HL-60/S4 treated with retinoic acid at 250 ng/mL for 4 days and 3 days (cell line): ENCODE data around the gene GALM.
"Not testable (repeated sequence)": the region's sequence is repeated elsewhere in the genome, so short reads cannot be mapped to it uniquely, and the experiment has no call there.

Source experiments
- in situ Hi-C: fragments of 300-500 bp; cut with MboI; formaldehyde crosslinking; loops from 2 replicates; pipeline ENCODE4 v1.7.0; 2022; ENCODE audit warnings: low sequenced_read_pairs

The GALM gene

DNA sequence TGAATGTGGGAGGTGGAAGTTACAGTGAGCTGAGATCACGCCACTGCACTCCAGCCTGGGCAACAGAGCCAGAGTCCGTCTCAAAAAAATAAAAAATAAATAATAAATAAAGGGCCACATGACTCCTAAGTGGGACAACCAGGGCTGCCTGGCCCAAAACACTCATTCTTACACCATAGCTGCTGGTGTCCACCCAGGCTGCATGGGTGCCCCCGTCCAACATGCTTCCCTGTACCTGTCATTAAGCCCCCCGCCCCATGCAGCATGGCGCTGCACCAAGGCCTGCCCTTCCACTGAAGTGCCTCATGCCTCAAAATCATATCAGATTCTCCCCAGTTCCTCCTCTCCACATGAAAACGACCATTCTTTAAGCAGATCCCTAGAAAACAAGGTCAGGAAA, 10.8 kb downstream of the GALM start:
- in situ Hi-C loops = no loop called here

DNA sequence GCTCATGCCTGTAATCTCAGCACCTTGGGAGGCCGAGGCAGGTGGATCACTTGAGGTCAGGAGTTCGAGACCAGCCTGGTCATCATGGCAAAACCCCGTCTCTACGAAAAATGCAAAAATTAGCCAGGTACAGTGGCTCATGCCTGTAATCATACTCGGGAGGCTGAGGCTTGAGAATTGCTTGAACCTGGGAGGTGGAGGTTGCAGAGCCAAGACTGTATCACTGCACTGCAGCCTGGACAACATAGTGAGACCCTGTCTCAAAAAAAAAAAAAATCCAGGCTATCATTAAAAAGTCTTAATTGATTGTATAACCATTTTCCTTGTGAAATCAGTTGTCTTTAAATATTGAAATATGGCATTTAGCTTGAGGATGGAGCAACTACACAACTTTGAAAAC, 15.0 kb downstream of the GALM start:
- in situ Hi-C loops = not testable (repeated sequence)

DNA sequence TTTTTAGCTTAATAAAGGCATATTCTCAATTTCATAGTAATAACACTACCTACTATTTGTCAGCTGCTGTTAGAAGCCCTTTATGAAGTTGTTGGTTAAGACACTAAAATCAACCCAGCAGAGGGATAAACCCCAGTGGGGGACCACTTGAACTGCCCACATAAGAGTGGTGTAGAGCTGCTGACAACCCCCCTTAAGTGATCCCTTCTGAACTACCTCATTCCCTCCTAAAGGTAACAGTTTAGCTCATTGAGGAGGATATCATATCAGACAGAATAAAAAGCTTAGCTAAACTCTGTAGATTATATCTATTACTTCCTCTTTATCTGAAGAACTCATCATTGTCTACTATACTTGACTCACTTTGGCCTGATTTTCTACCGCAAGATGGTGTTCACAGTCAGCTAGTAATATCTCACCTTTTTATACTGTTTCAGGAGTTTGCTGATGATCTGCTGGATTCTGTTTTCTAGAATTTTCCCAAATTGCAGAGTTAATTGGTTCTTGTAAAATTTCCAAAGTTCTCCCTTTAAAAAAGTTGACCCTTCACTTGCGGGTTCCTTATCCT, 16.2 kb downstream of the GALM start:
- in situ Hi-C loops = no loop called here

DNA sequence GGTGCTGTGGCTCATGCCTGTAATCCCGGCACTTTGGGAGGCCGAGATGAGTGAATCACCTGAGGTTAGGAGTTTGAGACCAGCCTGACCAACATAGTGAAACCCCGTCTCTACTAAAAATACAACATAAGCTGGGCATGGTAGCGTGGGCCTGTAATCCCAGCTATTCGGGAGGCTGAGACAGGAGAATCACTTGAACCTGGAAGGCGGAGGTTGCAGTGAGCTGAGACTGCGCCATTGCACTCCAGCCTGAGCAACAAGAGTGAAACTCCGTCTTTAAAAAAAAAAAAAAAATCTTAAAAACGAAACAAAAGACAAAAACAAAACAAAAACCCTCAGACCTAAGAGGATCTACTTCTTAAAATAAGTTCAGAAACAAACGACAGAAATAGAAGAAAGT, 16.7 kb downstream of the GALM start:
- in situ Hi-C loops = not testable (repeated sequence)

DNA sequence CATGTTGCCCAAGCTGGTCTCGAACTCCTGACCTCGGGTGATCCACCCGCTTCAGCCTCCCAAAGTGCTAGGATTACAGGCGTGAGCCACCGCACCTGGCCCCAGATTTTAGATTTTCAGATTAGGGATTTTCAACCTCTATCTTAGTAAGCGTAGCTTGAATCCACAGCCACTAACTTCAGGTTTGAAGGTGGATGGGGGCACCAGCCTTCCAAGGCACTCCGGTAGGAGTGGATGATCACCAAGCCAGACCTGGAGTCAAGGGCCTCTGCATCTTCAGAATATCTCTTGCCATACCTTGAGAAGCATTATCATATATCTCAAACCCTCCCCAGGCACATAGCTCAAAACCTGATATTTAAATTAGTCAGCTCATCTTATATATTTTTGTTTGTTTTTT, 17.9 kb downstream of the GALM start:
- in situ Hi-C loops = no loop called here

DNA sequence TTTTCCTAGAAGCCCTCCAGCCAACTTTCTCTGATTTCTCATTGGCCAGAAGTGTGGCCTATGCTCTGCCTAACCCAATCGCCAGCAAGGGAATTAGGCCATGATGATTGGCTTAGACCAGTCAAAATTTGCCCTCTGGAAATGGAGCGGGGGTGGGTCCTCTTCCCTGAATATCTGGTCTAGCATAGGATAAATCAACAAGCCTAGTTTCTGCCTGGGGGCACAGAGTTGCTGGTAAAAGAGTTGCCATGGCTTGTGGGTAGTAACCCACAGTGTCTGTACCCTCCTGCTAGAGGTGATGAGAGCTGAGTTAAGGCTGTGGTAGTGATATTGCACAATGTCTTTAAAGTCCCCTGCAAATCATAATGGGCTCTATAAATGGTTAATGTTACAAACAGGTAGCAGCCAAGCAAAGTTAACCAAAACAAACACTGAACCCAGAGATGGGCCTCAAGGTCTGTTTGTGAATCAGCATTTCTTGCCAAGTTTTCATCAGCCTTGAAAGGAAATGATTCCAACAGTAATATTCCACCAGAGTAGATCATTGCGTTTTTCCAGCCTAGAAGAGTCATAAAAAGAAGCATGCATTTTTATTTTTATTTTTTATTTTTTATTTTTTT, 19.3 kb downstream of the GALM start:
- in situ Hi-C loops = no loop called here

DNA sequence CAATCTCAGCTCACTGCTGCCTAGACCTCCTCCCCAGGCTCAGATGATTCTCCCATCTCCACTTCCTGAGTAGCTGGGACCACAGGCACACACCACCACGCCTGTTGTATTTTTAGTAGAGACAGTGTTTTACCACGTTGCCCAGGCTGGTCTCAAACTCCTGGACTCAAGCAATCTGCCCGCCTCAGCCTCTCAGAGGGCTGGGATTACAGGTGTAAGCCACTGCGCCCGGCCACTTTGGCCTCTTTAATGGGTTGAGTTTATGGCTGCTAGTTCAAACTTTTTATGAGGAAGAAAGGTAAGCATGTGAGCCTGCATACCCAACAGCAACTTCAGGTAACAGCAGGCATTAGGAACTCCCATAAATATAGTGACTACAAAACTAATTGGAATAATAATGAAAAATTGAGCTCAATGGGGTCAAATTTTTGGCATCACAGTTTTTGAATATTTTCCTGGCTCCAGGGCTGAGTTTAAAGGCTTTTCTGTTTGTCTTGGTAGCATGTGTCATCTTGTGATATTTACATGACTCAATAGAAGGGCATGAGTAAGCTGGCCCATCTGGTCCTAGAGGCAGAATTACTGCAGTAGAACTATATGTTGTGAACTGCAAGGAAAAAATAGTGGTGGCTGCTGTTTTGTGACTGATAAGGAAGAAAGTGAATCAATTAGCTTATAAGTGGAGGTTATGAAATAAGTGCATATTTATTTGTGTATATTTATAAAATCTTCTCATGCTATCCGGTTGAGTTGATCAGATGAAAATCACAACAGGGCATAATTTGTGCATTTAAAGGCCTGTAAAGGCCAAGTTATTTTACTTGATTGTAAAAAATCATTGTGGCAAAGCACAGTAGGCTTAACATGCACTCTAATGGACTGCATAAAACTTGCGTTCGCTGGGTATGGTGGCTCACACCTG, 24.8 kb downstream of the GALM start:
- in situ Hi-C loops = no loop called here

DNA sequence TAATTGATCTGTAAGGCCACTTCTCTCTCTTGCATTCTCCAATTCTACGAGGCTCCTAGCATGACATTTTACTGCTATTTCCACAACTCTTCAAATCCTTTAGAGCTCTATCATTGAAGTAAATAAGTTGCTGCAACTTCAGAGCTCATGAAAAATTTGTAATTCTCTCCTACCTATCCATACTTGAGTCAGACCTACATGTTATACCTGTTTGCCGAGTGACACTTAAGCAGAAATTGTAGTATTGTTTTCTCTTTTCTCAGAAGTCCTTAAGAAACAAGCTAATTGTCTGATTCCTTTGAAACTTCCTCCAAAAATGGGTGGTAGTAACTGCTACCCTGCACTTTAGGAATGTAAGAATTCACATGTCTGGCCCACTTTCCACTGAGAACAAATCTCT, 26.1 kb downstream of the GALM start:
- in situ Hi-C loops = no loop called here

DNA sequence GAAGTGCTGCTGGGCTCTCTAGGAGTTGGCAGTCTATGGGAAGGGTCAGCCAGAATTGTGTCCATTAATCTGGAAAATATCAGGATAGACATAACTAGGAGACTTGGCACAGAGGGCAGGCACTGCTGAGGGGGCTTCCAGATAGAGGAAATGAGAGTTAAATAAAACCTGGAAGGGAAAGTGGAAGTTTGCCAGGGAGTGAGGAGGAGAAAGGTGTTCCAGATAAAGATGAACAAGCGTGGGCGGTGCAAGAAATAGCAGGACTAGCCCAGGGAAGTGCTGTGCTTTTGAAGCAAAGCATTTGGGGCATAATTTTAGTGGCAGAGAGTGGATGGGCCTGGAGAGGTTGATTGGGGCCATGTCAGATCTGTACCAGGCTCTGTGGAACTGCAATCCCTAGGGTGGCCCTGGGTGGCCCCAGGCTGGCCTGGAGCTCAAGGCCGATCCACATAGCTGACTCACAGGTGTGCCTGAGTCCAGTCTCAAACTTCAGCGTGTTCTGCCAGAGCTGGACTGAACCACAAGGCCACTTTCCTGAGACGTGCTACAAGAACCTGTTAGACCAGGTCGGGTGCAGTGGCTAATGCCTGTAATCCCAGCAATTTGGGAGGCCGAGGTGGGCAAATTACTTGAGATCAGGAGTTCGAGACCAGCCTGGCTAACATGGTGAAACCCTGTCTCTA, 26.9 kb downstream of the GALM start:
- in situ Hi-C loops = no loop called here

DNA sequence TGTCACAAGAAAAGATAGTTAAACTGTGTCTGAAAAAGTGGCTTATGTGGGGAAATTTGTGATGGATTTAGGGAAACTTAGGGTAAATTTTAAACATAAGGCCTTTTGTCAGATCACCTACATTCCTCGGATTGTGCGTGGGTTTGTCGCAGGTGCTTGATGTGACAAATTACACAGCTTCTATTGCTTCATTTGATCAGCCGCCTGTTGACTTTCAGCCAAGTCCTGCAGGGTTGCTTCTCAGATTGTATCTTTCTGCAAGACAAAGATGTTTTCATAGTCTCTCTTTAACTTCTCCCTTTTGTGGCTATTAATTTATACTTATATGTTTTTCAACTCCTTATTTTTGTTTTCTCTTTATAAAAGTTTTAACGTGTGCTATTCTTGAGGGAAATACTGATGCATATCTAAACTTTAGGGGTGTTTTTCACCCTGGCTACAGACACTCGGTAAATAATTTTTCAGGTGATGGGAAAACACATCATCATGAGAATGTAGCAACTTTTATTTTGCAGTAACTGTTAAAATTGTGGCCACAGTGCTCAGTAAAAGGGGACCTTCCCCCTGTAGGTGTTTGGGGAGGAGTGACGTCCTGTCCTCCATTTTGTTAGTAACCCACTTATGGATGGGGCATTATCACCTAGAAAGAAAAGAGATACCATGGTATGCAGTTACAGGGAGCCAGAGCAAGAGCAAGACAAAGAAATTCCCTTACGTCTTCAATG, 31.4 kb downstream of the GALM start:
- in situ Hi-C loops = no loop called here

DNA sequence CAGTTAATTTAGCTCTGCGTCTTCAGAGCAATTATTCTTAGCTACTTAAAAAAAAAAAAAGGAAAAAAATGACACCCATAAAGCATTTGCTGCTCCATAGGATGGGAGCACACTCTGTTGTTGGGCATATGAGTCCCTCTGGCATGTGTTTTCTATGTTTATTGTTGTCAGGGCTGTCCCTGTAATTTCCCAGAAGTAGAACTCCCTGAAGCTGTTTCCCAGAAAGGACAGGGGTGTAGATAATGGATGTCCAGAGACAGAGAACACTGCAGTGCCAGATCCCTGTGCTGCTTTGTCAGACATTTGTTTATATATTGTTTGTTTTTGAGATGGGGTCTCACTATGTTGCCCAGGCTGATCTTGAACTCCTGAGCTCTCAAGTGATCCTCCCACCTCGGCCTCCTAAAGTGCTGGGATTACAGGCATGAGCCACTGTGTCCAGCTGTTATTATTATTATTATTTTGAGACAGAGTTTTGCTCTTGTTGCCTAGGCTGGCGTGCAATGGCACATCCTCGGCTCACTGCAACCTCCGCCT, 32.6 kb downstream of the GALM start:
- in situ Hi-C loops = no loop called here

DNA sequence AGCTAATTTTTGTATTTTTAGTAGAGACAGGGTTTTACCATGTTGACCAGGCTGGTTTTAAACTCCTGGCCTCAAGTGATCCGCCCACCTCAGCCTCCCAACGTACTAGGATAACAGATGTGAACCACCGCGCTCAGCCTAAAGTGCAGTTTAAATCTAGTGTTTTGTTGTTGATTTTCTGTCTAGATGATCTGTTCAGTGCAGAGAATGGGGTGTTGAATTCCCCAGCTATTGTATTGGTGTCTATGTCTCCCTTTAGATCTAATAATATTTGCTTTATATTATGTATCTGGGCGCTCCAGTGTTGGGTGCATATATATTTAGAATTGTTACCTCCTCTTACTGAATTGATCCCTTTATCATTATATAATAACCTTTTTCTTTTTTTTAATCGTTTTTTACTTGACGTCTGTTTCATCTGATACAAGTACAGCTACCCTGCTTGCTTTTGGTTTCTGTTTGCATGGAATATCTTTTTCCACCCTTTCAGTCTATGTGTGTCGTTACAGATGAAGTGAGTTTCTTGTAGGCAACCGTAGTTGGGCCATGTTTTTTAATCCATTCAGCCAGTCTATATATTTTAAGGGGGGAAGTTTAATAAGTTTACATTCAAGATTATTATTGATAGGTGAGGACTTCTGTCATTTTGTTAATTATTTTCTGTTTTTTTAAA, 34.3 kb downstream of the GALM start:
- in situ Hi-C loops = no loop called here

DNA sequence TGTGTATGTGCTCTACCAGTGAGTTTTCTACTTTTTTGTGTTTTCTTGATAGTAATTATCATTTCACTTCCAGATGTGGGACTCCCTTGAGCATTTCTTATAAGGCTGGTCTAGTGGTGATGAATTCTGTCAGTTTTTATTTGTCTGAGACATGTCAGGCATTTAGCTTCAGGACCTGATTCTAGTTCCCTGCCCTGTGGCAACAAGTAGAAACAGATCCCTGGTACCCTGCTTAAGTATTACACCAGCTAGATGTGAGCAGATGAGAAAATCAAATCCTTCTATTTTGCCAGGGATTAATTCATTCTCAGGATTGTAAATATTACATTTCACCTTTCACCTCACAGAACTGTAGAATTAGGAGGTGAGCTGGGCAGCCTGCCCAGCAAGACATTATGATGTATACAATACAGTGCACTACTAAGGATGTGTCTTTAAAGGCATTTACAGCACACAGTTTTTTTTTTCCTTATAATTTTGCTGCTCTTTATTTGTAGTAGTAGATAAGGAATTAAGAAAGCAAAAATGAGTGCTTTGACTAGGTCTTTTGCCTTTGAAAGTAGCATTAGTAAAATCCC, 35.1 kb downstream of the GALM start:
- in situ Hi-C loops = no loop called here

DNA sequence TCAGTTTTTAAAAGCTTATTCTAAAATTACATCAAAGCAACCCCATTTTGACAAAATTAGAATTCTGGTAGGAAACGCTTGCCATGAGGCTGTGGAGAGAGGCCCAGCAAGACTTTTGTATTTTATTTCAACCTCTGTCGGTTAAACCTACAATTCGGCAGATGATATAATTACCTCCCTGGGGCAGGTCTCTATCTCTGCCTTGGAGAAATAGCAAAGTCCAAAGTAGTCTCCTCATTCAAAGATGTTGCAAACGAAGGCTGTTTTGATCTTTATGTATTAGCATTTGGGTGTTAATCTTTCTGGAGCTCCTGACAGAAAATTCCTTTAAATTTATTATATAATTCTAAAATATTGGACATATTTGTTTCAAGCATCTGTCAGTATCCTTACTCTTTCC, 35.6 kb downstream of the GALM start:
- in situ Hi-C loops = no loop called here

DNA sequence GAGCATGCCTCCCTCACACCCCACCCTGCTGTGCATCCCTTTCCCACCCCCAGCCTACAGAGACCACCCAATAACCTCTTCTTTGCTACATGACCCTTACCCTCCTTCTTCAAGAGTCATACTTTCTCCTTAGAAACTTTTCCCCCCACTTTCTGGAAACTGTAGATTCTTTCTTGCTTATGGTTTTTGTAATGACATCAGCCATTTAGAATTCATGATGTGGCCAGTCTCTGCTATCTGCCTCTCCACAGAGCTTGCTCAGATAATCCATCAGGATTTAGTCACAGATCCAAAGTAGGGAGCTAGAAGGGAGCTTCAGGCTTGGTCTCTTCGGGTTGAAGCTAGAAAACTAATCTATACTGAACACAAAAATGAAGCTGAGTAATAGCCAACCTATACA, 36.5 kb downstream of the GALM start:
- in situ Hi-C loops = no loop called here

DNA sequence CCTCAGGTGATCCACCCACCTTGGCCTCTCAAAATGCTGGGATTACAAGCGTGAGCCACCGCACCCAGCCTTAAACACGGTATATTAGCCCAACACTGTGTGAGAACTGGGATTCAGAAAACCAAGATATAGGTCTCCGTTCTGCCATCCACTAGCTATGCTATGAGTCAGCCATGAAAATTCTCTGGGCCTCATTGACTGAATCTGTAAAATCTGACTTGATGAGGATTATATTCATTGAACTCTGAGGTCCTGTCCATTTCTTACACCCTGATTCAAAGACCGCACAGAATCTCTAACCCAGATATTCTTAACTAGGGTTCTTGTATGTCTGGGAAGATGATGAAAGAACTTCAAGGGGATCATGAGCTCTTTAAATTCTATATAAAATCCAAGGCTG, 37.4 kb downstream of the GALM start:
- in situ Hi-C loops = not testable (repeated sequence)

DNA sequence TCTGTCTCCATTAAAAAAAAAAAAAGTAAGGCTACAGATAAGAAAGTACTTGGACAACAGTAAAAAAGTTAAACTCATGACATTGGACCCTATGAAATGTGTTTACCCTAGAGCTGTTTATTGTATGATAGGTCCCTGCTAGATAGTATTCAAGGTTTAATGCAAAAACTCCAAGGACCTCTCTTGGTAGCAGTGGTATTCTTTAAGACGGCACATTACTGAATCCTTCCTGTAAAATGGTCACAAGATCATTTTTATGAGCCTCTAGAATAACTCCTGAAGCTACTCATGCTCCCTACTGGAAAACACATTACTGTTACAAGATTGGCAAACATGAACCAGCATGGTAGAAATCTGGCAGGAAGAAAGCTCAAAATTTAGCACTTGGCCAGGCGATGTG, 38.8 kb downstream of the GALM start:
- in situ Hi-C loops = no loop called here

DNA sequence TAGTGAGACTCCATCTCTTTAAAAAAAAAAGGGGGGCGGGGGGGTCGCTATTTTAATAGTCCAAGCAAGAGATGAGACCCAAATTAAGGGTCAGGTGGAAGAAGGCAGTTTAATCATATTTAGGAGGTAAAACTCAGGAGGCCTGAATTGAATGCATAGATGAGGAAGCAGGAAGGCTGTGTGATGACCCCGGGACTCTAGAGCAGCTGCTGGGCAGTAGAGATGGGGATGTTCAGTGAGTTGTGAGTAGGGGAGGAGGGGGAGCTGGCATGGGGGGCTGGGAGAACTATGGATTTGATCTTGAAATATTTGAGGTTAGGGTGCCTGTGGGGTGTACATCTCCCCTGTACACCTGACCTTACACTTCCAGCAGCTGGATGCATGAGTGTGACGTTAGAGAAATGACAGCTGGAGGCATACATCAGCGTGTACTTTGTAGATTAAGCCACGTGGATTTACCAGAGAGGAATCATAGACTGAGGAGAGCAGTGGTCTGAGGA, 41.0 kb downstream of the GALM start:
- in situ Hi-C loops = no loop called here

DNA sequence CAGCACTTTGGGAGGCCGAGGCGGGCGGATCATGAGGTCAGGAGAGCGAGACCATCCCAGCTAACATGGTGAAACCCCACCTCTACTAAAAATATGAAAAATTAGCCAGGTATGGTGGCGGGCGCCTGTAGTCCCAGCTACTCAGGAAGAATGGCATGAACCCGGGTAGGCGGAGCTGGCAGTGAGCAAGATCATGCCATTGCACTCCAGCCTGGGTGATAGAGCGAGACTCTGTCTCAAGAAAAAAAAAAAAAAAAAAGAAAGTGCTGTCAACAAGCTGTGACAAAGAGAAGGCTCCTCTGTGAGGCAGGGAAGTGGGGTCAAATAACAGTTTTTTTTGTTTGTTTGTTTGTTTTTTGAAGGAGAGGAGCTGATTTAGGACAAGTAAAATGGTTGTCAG, 42.6 kb downstream of the GALM start:
- in situ Hi-C loops = not testable (repeated sequence)
